GM18526 (cell line): ENCODE results near the gene GRAMD1B.

Source experiments
- POLR2A ChIP-seq: IDR thresholded peaks from 3 replicates; pipeline ENCODE4 v1.6.1; 2011; ENCODE audit not compliant: insufficient read length; ENCODE audit errors: extremely low read depth

The GRAMD1B gene

DNA sequence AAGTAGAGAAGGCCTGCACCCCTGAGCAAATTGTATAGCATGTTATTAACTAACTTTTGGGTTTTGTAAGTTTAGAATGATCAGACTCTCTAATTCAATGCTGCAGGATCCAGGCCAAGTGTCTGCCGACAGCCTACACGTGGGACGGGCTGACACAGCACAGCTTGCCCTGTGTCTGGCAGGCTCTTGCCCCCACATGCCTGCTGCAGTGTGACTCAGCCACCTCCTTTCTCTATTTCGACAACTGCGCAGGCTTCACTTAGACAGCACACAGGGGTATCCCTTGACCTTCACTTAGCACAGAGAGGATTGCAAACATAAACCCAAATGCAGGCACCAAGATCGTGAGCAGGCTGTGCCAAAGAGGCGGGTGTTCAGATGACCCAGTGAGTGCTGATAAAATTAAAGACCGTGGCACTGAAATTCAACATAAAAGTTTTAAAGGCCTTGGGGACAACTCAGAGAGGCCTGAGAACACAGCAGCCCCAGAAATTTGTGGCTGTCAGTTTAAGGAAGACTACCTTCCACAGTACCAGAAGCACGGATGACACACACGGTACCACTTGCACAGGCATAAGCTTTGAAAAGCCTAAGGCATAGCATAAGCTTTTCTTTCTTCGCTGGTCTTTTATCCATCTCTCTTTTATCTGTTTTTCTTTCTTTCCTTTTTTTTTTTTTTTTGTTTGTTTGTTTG, 186.6 kb downstream of the GRAMD1B start:
- TF ChIP-seq POLR2A: no peak

DNA sequence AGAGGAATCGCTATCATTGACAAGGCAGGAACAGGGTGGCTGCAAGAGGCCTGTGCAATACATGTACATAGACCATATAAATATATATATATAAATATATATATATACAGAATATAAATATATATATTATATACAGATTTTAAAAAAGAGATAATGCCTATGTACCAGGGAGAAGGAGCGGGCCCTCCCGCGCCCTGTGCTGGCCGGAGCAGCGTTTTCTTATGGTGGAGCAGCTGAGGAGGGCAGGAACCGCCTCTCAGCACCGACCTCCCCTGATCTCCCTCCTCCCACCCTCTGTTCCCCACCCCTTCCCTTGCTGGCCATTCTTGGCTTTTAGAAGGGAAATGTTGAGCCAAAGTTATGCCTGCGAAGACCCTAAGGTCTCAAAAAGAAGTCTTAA, 192.5 kb downstream of the GRAMD1B start:
- no peak for TF ChIP-seq POLR2A

DNA sequence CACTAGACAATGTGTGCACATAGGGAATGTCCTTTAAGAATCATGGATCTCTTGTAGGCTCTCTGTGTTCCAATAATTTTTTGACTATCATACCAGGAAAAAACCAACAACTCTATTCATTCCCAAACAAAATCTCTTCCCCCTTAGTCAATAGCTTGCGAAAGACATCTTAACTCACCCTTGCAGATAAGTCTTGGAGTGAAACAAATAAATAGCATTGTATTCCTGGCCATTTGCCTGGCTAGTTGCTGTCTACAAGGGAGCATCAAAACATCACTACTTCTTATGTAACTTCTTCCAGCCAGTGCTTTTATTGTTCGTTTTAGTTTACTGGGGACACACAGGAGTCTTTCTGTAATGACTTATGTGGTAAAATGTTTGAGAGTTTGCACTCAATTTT, 194.9 kb downstream of the GRAMD1B start:
- no peak for TF ChIP-seq POLR2A

DNA sequence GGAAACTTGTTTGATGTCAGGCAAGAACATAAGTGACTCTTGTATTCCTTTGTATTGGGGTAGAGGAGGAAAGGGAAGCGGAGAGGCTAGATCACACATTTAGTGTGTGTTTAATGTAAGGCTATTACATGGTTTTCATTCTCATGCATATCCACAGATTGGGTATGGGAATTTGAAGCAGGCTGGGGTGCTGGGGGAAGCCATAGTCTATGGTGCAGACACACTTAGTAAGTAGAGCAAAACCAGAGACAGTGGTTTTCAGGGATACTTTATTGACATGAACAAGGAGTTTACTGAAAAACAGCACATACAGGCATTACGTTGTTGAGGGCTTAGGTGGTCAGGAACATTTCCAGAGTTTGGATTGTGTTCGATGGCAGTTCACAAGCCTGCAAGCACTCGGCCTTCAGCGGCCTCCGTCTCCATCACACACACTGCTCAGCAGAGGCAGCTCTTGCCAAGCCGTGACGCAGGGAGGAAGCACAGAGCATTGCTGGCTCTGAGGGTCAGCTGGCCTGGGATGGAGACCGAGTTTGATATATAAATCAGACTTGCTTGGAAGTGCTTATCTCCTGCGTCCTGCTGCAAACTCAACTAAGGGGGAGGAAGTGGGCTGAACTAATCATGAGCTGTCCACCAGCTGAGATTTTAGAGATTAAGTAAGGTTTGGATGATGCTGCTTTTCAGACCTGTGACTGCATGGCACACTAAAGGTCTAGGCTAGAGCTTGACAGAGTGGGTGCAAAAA, 199.0 kb downstream of the GRAMD1B start:
- no peak for TF ChIP-seq POLR2A

DNA sequence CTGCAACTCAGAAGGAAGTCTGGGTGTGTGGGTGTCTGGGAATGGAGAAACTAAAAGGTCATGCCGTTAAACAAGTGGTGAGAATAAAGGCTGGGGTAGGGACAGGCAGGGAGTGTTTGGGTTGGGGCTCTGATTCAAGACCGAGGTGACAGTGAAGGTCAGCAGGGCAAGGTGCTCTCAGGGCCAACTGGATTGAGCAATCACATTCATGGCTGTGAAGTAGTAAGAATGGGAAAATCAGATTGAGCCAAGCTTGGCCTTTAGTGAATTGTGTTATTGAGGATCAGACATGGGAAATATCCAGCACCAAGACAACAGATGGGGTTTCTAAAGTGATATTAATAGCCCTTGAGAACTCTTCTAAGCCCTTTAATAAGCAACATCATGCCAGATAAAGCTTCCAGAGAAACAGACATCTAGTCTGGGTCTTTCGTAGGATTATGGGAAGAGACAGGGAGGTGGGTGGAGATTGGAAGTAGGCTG, 200.1 kb downstream of the GRAMD1B start:
- no peak for TF ChIP-seq POLR2A

DNA sequence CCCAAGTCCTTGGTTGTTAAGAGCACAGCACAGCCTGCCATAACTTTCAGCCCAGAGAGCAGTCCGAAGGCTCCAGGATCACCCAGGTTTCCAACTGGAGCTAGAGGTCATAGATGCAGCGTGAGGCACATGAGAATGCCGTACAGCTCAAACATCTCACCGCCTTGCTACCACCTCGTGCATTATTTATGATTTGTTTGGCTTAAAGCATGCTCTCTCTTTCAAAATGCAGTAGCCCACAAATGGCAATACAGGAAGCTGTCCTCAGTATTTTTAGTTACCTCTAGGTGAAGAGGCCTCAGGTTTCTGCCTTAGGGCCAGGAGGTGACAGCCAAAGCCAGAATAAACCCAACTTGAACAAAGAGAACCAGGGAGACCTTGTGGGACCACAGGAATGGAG, 210.0 kb downstream of the GRAMD1B start:
- TF ChIP-seq POLR2A: no peak

DNA sequence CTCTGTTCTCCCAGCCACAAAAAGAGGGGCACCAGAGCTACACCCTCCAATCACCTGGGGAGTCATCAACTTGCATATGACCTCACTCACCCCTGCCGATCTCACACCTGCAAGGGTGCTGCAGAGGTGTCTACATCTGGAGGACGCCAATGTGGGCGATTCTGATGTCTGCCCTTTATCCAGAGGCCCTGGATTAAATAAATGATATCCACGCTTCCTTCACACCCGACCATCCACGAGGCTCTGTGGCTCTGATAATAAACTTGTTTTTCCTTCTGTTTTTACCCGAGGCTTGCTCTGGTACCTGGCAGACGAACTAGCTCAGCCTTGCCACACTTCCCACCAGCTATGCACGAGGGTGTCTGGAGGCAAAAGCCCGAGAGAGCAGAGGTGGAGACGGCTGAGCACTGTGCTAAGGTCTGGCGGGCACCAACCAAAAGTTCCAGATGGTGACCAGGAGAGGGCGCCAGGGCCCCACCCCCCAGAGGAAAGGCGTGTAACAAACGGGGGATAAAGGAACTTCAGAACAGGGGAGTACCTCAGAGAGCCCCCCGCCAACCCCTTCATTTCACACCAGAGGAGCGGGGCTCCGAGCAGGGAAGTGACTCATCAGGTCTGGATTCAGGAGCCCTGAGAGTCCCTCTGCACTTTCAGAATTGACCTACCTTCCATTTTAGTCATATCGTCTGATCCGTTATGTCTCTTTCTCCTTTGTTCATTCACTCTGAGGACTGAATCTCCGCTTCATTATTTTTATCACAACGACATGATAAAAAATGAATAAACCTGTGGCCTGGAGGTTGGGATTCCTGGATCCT, 210.8 kb downstream of the GRAMD1B start:
- TF ChIP-seq POLR2A: no peak

DNA sequence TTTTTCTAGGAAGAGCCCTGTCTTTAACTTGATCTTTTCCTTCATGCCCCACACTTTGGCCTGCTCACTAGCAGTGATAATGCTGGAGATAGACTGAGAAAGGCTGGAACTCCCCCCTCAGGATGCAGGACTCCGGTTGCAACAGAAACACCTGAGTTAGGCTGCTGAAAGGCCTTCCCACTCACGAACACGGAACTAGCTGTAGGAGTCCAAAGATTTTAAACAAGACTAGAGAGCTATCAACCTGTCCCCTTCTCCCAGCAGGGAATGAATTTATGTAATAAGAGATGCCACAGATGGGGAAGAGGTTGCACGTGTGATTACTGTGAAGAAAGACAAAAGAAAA, 211.4 kb downstream of the GRAMD1B start:
- TF ChIP-seq POLR2A: no peak

DNA sequence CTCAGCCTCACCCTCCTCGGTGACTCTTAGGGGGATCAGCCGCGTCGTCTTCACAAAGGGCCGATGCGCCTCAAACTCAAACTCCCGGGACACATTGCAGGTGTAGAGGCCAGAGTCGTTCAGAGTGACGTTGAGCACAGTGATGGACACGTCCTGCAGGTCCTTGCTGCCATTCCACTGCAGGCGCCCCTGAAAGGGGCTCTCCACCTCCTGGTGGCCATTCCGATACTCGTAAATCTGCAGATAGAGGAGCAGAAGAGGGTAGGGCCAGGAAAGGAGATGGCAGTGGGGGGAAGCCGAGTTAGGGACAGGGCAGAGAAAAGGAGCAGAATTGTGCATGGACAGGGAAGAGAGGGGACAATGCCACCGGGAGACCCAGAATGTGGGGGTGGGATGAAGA, 212.4 kb downstream of the GRAMD1B start:
- no peak for TF ChIP-seq POLR2A

DNA sequence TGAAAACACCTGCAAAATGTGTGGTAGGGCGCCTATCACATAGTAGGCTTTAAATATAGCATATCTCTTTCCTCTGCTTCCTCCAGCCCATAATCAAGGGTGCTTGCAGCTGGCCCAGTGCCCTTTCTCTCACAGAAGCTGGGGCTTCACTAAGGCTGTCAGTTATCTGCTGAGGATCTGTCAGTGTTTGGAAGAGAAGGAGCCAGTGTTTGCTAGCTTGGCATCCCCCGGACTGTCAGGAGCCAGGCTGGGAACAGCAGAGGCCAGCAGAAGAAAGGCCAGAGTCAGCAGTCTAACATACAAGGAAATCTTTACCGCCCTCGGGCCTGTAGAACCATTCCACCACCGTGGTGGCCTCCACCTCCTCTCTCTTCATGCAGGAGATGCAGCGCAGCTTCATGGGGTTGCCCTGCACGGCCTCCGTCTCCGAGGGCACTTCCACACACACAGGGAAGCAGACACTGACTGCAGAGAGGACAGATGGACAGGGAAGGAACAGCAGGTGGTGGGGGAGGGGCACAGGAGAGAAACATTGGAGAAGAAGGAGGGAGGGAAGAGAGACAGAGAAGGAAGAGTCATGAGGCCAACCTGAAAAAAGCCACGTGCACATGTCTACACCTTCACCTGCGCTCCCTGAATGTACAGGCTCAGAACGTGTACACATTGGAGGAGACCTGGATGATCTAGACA, 215.4 kb downstream of the GRAMD1B start:
- no peak for TF ChIP-seq POLR2A

DNA sequence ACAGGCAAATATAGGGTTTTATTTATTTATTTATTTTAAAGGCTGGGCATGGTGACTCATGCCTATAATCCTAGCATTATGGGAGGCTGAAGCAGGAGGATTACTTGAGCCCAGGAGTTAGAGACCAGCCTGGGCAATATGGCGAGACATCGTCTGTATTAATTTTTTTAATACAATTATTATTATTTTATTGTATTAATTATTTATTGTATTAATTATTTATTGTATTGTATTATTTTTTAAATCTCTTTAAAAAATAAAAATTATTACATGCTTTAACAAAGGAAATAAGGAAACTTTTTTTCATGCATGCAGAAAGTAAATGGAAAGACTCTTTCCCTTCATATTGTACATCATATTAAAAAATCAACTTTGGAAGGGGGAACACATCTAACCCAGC, 220.8 kb downstream of the GRAMD1B start:
- no peak for TF ChIP-seq POLR2A

DNA sequence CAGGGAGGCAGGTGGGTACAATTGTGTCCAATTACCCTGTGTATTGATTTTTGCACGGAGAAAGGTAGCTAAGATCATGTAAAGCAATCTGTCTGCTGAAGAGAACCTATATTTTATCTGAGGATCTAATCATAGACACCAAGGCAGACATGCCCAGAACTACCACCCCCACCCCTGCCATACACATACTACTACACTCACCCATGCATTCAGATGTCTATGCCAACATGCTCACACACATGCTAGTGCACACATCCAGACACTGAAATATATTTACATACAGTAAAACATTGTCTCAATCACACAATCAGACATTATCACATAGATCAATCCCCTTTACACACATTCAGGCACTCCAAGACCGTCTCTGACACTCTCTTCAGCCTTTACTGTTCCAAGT, 222.5 kb downstream of the GRAMD1B start:
- no peak for TF ChIP-seq POLR2A

DNA sequence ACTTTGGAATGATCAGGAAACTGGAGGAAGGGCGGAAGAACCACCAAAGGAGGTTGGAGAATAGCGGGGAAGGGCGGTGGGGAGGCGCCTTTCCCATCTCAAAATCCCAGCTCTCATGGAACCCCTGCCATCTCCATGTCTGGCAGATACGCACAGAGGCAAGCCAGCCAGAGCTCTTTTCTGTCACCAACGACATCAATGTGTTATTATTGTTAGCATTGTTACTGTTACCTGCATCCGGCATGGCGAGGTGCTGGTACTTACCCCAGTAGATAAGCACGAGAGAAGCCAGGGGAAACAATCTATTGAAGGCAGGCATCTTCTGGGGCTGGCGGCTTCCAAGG, 223.4 kb downstream of the GRAMD1B start:
- TF ChIP-seq POLR2A: no peak

DNA sequence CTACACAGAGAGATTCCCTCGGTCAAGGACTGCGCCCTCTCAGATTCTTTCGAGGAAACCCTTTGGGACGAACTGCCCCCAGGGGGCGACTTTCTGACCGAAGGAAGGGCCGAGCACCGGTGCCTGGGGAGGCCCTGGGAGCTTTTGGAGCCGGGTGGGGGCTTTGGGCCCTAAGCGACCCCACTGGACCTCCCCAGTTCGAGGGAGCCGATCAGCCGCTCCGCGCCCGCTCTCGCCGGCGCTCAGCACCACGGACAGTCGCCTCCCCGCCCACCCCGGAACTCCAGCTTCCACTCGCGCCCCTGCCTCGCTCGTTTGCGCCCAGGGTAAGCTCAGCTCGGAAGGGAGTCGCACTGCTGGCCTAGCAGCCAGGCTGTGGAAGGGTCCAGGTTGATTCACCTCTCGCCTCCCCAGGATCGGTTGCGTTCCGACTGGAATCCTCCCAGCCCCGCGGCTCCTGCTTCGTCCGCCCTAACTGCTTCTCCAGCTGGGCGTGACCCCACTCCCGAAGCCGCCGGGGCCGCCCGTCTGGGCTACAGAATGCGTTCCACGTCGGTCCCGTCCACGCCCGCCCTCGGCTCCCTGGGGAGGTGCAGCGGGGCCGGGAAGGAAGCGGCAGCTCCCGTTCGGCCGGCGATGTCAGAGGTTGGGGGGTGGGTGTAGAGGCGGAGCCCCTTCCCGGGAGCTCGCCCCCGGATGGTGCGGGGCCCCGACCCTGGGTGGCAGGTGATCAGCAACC, 223.9 kb downstream of the GRAMD1B start:
- TF ChIP-seq POLR2A: no peak
